GM12872 (cell line): Measurements from ENCODE around the gene BCAP31.

Experiments
- TF ChIP-seq, protein P1 (sequence below): IDR thresholded peaks from 3 replicates; pipeline ENCODE4 v1.5.1; 2011; ENCODE audit warnings: low read depth, mild to moderate bottlenecking, low read length, moderate library complexity; ENCODE audit not compliant: insufficient read depth

BCAP31 gene

DNA sequence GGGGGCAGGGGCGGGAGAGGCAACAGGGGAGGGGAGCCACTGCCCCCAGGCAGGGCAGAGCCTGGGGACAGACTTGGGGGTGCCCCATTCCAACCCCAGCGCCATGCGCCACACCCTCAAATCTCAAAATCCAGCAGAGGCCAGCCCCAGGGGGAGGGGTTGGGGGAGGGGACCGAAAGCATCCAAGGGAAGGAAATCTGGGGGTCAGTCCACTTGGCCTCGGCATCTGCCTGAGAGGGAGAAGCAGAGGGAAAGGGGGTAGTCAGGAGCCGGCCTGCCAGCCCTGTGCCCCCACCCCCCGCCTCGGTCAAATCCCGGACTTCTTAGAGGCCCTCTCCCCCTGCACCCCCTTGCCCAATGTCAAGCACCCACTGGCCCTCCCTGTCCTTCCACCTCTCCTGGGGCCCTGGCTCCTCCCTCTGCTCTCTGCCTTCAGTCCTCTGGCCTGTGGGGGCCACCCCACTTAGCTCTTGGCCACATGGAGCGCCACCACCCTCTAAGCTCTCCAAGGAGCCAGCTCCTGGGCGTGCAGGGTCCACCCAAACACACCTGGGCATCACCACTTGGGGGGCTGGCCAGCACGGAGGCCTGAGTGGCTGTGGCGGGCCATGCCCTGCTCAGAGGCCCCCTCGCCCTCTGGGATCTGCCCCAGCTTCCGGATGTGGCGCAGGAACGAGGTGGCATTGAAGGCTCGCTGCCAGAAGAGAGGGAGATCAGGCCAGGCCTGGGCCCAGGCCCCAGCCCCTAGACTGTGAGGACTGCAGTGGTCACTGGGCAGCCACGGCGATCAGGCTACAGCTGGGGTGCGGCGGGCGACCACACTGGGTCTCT is 54.1 kb downstream of the BCAP31 start:
- TF ChIP-seq, protein P1, sequence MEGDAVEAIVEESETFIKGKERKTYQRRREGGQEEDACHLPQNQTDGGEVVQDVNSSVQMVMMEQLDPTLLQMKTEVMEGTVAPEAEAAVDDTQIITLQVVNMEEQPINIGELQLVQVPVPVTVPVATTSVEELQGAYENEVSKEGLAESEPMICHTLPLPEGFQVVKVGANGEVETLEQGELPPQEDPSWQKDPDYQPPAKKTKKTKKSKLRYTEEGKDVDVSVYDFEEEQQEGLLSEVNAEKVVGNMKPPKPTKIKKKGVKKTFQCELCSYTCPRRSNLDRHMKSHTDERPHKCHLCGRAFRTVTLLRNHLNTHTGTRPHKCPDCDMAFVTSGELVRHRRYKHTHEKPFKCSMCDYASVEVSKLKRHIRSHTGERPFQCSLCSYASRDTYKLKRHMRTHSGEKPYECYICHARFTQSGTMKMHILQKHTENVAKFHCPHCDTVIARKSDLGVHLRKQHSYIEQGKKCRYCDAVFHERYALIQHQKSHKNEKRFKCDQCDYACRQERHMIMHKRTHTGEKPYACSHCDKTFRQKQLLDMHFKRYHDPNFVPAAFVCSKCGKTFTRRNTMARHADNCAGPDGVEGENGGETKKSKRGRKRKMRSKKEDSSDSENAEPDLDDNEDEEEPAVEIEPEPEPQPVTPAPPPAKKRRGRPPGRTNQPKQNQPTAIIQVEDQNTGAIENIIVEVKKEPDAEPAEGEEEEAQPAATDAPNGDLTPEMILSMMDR: no peak

GRCh38 chrX:153669174-153669890 is 54.9 kb downstream of the BCAP31 start:
- TF ChIP-seq, protein P1: peak; percentile 78

DNA sequence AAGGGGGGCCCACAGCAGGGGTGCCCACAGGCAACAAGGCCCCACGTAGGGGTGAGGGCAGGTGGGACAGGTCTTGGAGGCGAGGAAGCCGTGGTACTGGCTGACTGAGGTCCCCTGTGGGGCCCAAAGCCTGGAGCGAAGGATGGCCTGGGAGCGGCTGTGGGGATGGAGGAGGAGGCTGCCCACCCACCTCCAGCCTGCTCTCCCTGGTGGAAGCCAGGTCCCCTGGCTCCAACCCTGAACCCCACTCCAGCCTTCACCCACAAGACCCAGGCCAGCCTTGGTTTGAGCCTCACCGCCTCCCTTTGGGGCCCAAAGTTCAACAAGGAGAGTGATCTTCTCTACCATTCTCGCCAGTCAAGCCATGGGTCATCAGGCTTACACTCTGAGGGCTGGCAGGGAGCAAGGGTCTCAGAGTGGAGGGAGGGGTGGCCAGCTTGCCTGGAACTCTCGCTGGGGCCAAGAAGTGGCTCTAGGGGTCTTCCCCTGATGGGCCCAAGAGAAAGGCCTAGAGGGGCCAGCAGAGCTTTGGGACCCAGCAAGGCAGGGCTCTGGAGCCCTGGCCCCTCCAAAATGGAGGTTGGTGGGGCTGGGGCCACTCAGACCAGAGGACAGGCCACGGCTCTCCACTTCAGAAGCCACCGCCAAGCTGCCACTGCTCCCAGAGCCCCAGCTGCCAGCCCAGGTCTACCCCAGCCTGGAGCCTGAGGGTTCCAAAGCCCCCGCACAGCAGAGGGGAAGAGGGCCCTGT is 55.6 kb downstream of the BCAP31 start:
- TF ChIP-seq, protein P1: no peak

- TF ChIP-seq, protein P1: peak; percentile 75
Observed at GRCh38 chrX:153667956-153668396, 56.2 kb downstream of the BCAP31 start.

GRCh38 chrX:153667281-153667955 is 56.8 kb downstream of the BCAP31 start:
- TF ChIP-seq, protein P1: no peak

DNA sequence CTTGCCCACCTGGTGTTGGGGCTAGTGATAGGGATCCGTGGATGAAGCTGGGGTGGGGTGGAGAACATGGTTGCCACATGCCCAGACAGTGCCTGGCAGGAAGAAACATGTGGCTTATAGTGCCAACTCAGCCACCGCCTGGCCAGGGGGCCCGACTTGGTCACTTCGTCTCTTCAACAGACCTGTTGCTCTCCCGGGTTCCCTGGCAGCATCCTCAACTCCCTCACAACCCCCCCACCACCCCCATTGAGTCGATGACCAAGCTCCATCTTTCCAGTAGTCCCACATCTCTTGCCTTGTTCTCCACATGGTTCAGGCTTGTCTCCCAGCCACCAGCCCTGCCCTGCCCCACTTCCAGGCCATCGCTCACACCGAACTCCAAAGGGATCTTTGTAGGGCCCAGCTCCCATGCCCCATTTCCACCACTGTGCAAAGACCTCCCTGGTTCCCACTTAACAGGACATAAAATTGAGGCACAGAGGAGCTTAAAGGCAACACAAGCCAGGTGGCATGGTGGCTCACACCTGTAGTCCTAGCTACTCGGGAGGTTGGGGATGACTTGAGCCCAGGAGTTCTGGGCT is 58.4 kb downstream of the BCAP31 start:
- TF ChIP-seq, protein P1: no peak
